Activated T-cell treated with anti-CD3 and anti-CD28 coated beads for 24 hours (primary cell): ENCODE data around the gene C1QC.

Experiments used
- DNase-seq: peaks from one replicate; pipeline ENCODE4 v3.0.0-alpha.2; 2020; ENCODE audit warnings: low read depth

C1QC gene

GRCh38 chr1:22643381-22643780 is at the start of gene C1QC:
C1QC (plus strand) TSS chr1:22643633; CDS start chr1:22644024, 391 bp downstream.
- no peak for DNase-seq

- DNase-seq = no peak
Observed at GRCh38 chr1:22594396-22594795, 49.0 kb upstream of the C1QC start.

- DNase-seq = no peak
Observed at GRCh38 chr1:22595108-22595507, 48.3 kb upstream of the C1QC start.

- DNase-seq = no peak
Observed at GRCh38 chr1:22597301-22597965, 46.0 kb upstream of the C1QC start.

- DNase-seq = no peak
Observed at GRCh38 chr1:22597996-22598395, 45.4 kb upstream of the C1QC start.

GRCh38 chr1:22598736-22599135 is 44.7 kb upstream of the C1QC start:
- no peak for DNase-seq

- DNase-seq = no peak
Observed at GRCh38 chr1:22600071-22600816, 43.2 kb upstream of the C1QC start.

- no peak for DNase-seq
Observed at GRCh38 chr1:22600817-22601605, 42.4 kb upstream of the C1QC start.

- no peak for DNase-seq
Observed at GRCh38 chr1:22601610-22602009, 41.8 kb upstream of the C1QC start.

- no peak for DNase-seq
Observed at GRCh38 chr1:22602060-22602740, 41.2 kb upstream of the C1QC start.

- DNase-seq = no peak
Observed at GRCh38 chr1:22606161-22606560, 37.3 kb upstream of the C1QC start.

GRCh38 chr1:22607154-22607553 is 36.3 kb upstream of the C1QC start:
- no peak for DNase-seq

GRCh38 chr1:22608361-22608760 is 35.1 kb upstream of the C1QC start:
- DNase-seq = no peak

GRCh38 chr1:22609291-22609690 is 34.1 kb upstream of the C1QC start:
- no peak for DNase-seq

GRCh38 chr1:22611530-22611947 is 31.9 kb upstream of the C1QC start:
- DNase-seq = no peak

GRCh38 chr1:22612671-22613571 is 30.5 kb upstream of the C1QC start:
- DNase-seq = no peak

GRCh38 chr1:22613572-22613918 is 29.9 kb upstream of the C1QC start:
- no peak for DNase-seq

GRCh38 chr1:22613951-22614350 is 29.5 kb upstream of the C1QC start:
- DNase-seq = no peak

GRCh38 chr1:22615886-22616285 is 27.5 kb upstream of the C1QC start:
- no peak for DNase-seq

GRCh38 chr1:22616571-22616970 is 26.9 kb upstream of the C1QC start:
- DNase-seq = no peak

- DNase-seq = no peak
Observed at GRCh38 chr1:22618056-22618455, 25.4 kb upstream of the C1QC start.
